H9 (cell line): ENCODE measurements around the gene TRPM2. TPM values are rescaled to one million over a fixed set of nuclear protein-coding genes. Genes with fewer than 3 reads are reported as not detected.

Experiments
- DNase-seq: peaks from one replicate; pipeline ENCODE4 v3.0.0-alpha.2; 2017
- H2AFZ ChIP-seq: one replicate; pipeline ENCODE4 v1.6.1; 2013; ENCODE audit warnings: mild to moderate bottlenecking, low read length, control low read depth, moderate library complexity
- H2AK5ac ChIP-seq: 2 replicates; pipeline ENCODE4 v1.6.1; 2013; ENCODE audit warnings: low read length, control low read depth, mixed read lengths; ENCODE audit not compliant: insufficient read length
- H2BK120ac ChIP-seq: one replicate; pipeline ENCODE4 v1.6.1; 2013; ENCODE audit warnings: low read depth, mild to moderate bottlenecking, low read length, control low read depth, inconsistent platforms; ENCODE audit not compliant: poor library complexity, severe bottlenecking
- H2BK12ac ChIP-seq: 2 replicates; pipeline ENCODE4 v1.6.1; 2013; ENCODE audit warnings: low read length, control low read depth, mixed read lengths, low read depth; ENCODE audit not compliant: insufficient read length
- H2BK15ac ChIP-seq: 2 replicates; pipeline ENCODE4 v1.6.1; 2013; ENCODE audit warnings: low read depth, low read length, control low read depth
- H2BK20ac ChIP-seq: one replicate; pipeline ENCODE4 v1.6.1; 2013; ENCODE audit warnings: low read depth, mild to moderate bottlenecking, low read length, control low read depth, inconsistent platforms; ENCODE audit not compliant: poor library complexity, severe bottlenecking
- H2BK5ac ChIP-seq: 2 replicates; pipeline ENCODE4 v1.6.1; 2013; ENCODE audit warnings: low read length, control low read depth, mixed read lengths; ENCODE audit not compliant: insufficient read length
- H3K14ac ChIP-seq: 2 replicates; pipeline ENCODE4 v1.6.1; 2013; ENCODE audit warnings: low read length, control low read depth; ENCODE audit not compliant: insufficient read depth
- H3K18ac ChIP-seq: 2 replicates; pipeline ENCODE4 v1.6.1; 2013; ENCODE audit warnings: low read depth, mild to moderate bottlenecking, mixed read lengths, low read length, control low read depth; ENCODE audit not compliant: insufficient read length
- H3K23ac ChIP-seq: 2 replicates; pipeline ENCODE4 v1.6.1; 2013; ENCODE audit warnings: low read length, control low read depth, mixed read lengths, low read depth; ENCODE audit not compliant: insufficient read length
- H3K23me2 ChIP-seq: 2 replicates; pipeline ENCODE4 v1.6.1; 2013; ENCODE audit warnings: low read depth, mild to moderate bottlenecking, mixed read lengths, low read length, control low read depth; ENCODE audit not compliant: insufficient read length, poor library complexity, severe bottlenecking
- H3K27ac ChIP-seq: 2 replicates; pipeline ENCODE4 v1.5.1; 2013; ENCODE audit warnings: low read length, control low read depth, mixed read lengths, low read depth; ENCODE audit not compliant: insufficient read length
- H3K27me3 ChIP-seq: 2 replicates; pipeline ENCODE4 v1.6.1; 2013; ENCODE audit warnings: low read length, control low read depth, inconsistent platforms; ENCODE audit not compliant: insufficient read depth
- H3K4ac ChIP-seq: 2 replicates; pipeline ENCODE4 v1.6.1; 2013; ENCODE audit warnings: low read depth, mild to moderate bottlenecking, control low read depth, inconsistent platforms, low read length, moderate library complexity
- H3K4me1 ChIP-seq: 2 replicates; pipeline ENCODE4 v1.6.1; 2013; ENCODE audit warnings: low read length, control low read depth, inconsistent platforms; ENCODE audit not compliant: insufficient read depth
- H3K4me2 ChIP-seq: 2 replicates; pipeline ENCODE4 v1.6.1; 2013; ENCODE audit warnings: low read length, control low read depth, mixed read lengths; ENCODE audit not compliant: insufficient read length, insufficient read depth
- H3K56ac ChIP-seq: 2 replicates; pipeline ENCODE4 v1.6.1; 2013; ENCODE audit warnings: low read depth, mild to moderate bottlenecking, mixed read lengths, low read length, control low read depth; ENCODE audit not compliant: insufficient read length
- H3K79me1 ChIP-seq: 2 replicates; pipeline ENCODE4 v1.6.1; 2013; ENCODE audit warnings: low read depth, mild to moderate bottlenecking, moderate library complexity, low read length, control low read depth, inconsistent platforms; ENCODE audit not compliant: insufficient read depth, poor library complexity, severe bottlenecking
- H3K79me2 ChIP-seq: 2 replicates; pipeline ENCODE4 v1.6.1; 2013; ENCODE audit warnings: low read length, control low read depth, inconsistent platforms; ENCODE audit not compliant: insufficient read depth
- H3K9ac ChIP-seq: 2 replicates; pipeline ENCODE4 v1.6.1; 2013; ENCODE audit warnings: low read length, control low read depth, mixed read lengths; ENCODE audit not compliant: insufficient read length; ENCODE audit errors: extremely low read depth
- H3K9me3 ChIP-seq: one replicate; pipeline ENCODE4 v1.6.1; 2013; ENCODE audit warnings: low read depth, low read length, inconsistent platforms; ENCODE audit not compliant: control insufficient read depth
- H3T11ph ChIP-seq: one replicate; pipeline ENCODE4 v1.6.1; 2013; ENCODE audit warnings: mild to moderate bottlenecking, low read length, control low read depth, inconsistent platforms
- H4K20me1 ChIP-seq: one replicate; pipeline ENCODE4 v1.6.1; 2013; ENCODE audit not compliant: control insufficient read depth, insufficient read length, insufficient read depth
- H4K5ac ChIP-seq: 2 replicates; pipeline ENCODE4 v1.6.1; 2013; ENCODE audit warnings: low read depth, mild to moderate bottlenecking, mixed read lengths, low read length, control low read depth; ENCODE audit not compliant: insufficient read length
- H4K8ac ChIP-seq: replicated peaks from 2 replicates; pipeline ENCODE4 v1.6.1; 2013; ENCODE audit warnings: low read length, control low read depth, mixed read lengths, low read depth; ENCODE audit not compliant: insufficient read length
- H4K91ac ChIP-seq: 2 replicates; pipeline ENCODE4 v1.6.1; 2013; ENCODE audit warnings: low read depth, mild to moderate bottlenecking, moderate library complexity, mixed read lengths, low read length, control low read depth; ENCODE audit not compliant: insufficient read length
- H3K27ac Mint-ChIP-seq, 3 experiments: 2 replicates in 2 of 3; 3 replicates in 1 of 3; pipeline ENCODE4 v1.8.0; 2020 to 2021; ENCODE audit warnings: mixed read lengths in 3 of 3, mild to moderate bottlenecking in 1 of 3, moderate library complexity in 1 of 3
- H3K27me3 Mint-ChIP-seq: 2 replicates; pipeline ENCODE4 v1.8.0; 2021; ENCODE audit warnings: low read depth, mild to moderate bottlenecking, moderate library complexity, mixed read lengths
- H3K36me3 Mint-ChIP-seq, 3 experiments: 2 replicates in 2 of 3; 3 replicates in 1 of 3; pipeline ENCODE4 v1.8.0; 2020 to 2021; ENCODE audit warnings: low read depth in 3 of 3, mixed read lengths in 3 of 3; ENCODE audit not compliant: insufficient read depth in 1 of 3
- H3K4me1 Mint-ChIP-seq, 2 experiments: 2 replicates each; pipeline ENCODE4 v1.8.0; 2020; ENCODE audit warnings: mixed read lengths in 2 of 2
- H3K4me3 Mint-ChIP-seq, 2 experiments: 2 replicates in 1 of 2; 3 replicates in 1 of 2; pipeline ENCODE4 v1.8.0; 2020 to 2021; ENCODE audit warnings: mild to moderate bottlenecking in 2 of 2, mixed read lengths in 2 of 2, moderate library complexity in 1 of 2
- H3K9me3 Mint-ChIP-seq, 2 experiments: 2 replicates in 1 of 2; 3 replicates in 1 of 2; pipeline ENCODE4 v1.8.0; 2020; ENCODE audit warnings: mild to moderate bottlenecking in 2 of 2, mixed read lengths in 2 of 2, moderate library complexity in 1 of 2
- WGBS: extraction: QIAGEN DNeasy Blood & Tissue Kit; methylation state at CpG from one replicate; pipeline ENCODE4 v1.1.7; 2013; ENCODE audit warnings: missing lambda C conversion rate, low lambda C conversion rate, mixed read lengths; ENCODE audit not compliant: insufficient read length; ENCODE audit errors: extremely low coverage; 5-methylcytosine and 5-hydroxymethylcytosine counted together
- total RNA-seq: library from RNA; stranded (reverse); gene quantifications from 2 replicates; pipeline ENCODE4 v1.2.1, GENCODE V29; 2021
- TF ChIP-seq, protein P1 (sequence below): fragments of 200-600 bp; sonication (generic); conservative IDR thresholded peaks from 3 replicates; pipeline ENCODE4 v1.8.0; 2021; ENCODE audit warnings: antibody characterized with exemption, mild to moderate bottlenecking

TRPM2 gene
- total RNA-seq, 1 experiment from 2014 or later = 0.68 TPM

DNA sequence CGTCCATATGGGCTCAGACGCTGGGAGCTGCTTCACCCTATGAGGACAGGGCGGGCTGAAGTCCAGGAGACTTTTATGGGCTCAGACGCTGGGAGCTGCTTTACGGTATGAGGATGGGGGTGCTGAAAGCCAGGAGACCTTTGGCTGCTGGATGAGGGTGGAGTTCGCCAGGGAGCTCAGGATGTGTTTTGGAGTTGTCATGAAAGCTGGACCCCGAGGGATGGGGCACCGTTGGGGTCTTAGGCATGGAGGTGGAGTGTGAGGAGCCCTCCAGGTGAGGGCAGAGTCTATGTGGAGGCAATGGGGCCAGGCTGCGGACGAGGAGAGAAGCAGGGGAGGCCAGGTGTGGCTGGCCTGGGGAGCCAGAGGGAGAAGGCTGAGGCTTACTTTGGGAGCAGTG is 27.5 kb downstream of the TRPM2 start:
- Histone ChIP-seq H3K18ac (no peak overlapping the region), H3K56ac (no peak overlapping the region), H2BK15ac (no peak overlapping the region), H4K8ac (no peak overlapping the region), H2BK20ac (no peak overlapping the region), H2BK120ac (no peak overlapping the region), H3K27me3 (no peaks in the 10 kb centered on the region), H3K9me3 (no peaks in the 10 kb centered on the region), H3K4me1 (no peaks in the 10 kb centered on the region), H2BK12ac (no peak overlapping the region), H3K4me2 (no peak overlapping the region), H3K23ac (no peak overlapping the region), H3T11ph (no peak overlapping the region), H2BK5ac (no peak overlapping the region), H3K27ac (no peak overlapping the region), H4K91ac (no peak overlapping the region), H3K23me2 (no peaks in the 10 kb centered on the region), H3K4ac (no peak overlapping the region), H3K79me1 (no peaks in the 10 kb centered on the region), H2AFZ (no peak overlapping the region), H4K20me1 (no peaks in the 10 kb centered on the region), H3K14ac (no peak overlapping the region), H4K5ac (no peak overlapping the region), H3K9ac (no peak overlapping the region), H3K79me2 (no peaks in the 10 kb centered on the region), H2AK5ac (no peak overlapping the region)
- Mint-ChIP-seq H3K9me3 (peaks cover 19 to 20% of the 10 kb centered on the region in 2 experiments), H3K27ac (no peak overlapping the region), H3K27me3 (peaks cover 27% of the 10 kb centered on the region), H3K4me1 (peaks cover 19 to 22% of the 10 kb centered on the region in 2 experiments), H3K4me3 (peak overlapping the region in 1 of 2 experiments; percentile 30; a peak in 1 of 5 replicates), H3K36me3 (peaks cover 0 to 4% (median 0%) of the 10 kb centered on the region in 3 experiments; a peak in 2 of 7 replicates)
- no peak for DNase-seq
- WGBS = no CpG with 5 or more reads among the region's 10 CpGs
- TF ChIP-seq, protein P1, sequence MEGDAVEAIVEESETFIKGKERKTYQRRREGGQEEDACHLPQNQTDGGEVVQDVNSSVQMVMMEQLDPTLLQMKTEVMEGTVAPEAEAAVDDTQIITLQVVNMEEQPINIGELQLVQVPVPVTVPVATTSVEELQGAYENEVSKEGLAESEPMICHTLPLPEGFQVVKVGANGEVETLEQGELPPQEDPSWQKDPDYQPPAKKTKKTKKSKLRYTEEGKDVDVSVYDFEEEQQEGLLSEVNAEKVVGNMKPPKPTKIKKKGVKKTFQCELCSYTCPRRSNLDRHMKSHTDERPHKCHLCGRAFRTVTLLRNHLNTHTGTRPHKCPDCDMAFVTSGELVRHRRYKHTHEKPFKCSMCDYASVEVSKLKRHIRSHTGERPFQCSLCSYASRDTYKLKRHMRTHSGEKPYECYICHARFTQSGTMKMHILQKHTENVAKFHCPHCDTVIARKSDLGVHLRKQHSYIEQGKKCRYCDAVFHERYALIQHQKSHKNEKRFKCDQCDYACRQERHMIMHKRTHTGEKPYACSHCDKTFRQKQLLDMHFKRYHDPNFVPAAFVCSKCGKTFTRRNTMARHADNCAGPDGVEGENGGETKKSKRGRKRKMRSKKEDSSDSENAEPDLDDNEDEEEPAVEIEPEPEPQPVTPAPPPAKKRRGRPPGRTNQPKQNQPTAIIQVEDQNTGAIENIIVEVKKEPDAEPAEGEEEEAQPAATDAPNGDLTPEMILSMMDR = no peak
